GM18951 (cell line): ENCODE results near the gene TATDN3.

Experiments used
- POLR2A ChIP-seq: IDR thresholded peaks from 4 replicates; pipeline ENCODE4 v1.6.1; 2011; ENCODE audit warnings: mild to moderate bottlenecking; ENCODE audit not compliant: insufficient read length, insufficient read depth; ENCODE audit errors: extremely low read depth
- in situ Hi-C: fragments of 300-500 bp; cut with MboI; formaldehyde crosslinking; loops from one replicate; pipeline ENCODE4 v1.12.0; 2022; ENCODE audit warnings: low sequenced_read_pairs, mixed read lengths, inconsistent platforms; ENCODE audit not compliant: unreplicated experiment

Gene TATDN3

GRCh38 chr1:212769459-212770167, 22.1 kb upstream of the TATDN3 start:
- in situ Hi-C loops = loop anchor here (10.0 kb wide), 1 partner anchor 95 kb away; no protein-coding TSS in a partner anchor
- TF ChIP-seq POLR2A = no peak

GRCh38 chr1:212771341-212771740, 20.4 kb upstream of the TATDN3 start:
- in situ Hi-C loops = loop anchor here (10.0 kb wide), 1 partner anchor 97 kb away; no protein-coding TSS in a partner anchor
- no peak for TF ChIP-seq POLR2A

GRCh38 chr1:212773011-212773410, 18.7 kb upstream of the TATDN3 start:
- no peak for TF ChIP-seq POLR2A
- in situ Hi-C loops = loop anchor here (10.0 kb wide), 1 partner anchor 98 kb away; no protein-coding TSS in a partner anchor

- in situ Hi-C loops = loop anchor here (10.0 kb wide), 1 partner anchor 100 kb away; no protein-coding TSS in a partner anchor
Measured at GRCh38 chr1:212774584-212774983, 17.1 kb upstream of the TATDN3 start.

GRCh38 chr1:212775241-212775640, 16.5 kb upstream of the TATDN3 start:
- in situ Hi-C loops = loop anchor here (10.0 kb wide), 1 partner anchor 100 kb away; no protein-coding TSS in a partner anchor
- TF ChIP-seq POLR2A = no peak

More at GRCh38 chr1:212774584-212774983, 17.1 kb upstream of the TATDN3 start:
- TF ChIP-seq POLR2A = no peak

GRCh38 chr1:212777151-212777550, 14.5 kb upstream of the TATDN3 start:
- TF ChIP-seq POLR2A = no peak
- in situ Hi-C loops = loop anchor here (10.0 kb wide), 1 partner anchor 102 kb away; no protein-coding TSS in a partner anchor

GRCh38 chr1:212779086-212779485, 12.6 kb upstream of the TATDN3 start:
- in situ Hi-C loops = loop anchor here (10.0 kb wide), 1 partner anchor 104 kb away; no protein-coding TSS in a partner anchor

- no peak for TF ChIP-seq POLR2A
- in situ Hi-C loops = loop anchor here (10.0 kb wide), 1 partner anchor 306 kb away; no protein-coding TSS in a partner anchor
Measured at GRCh38 chr1:212780759-212781158, 10.9 kb upstream of the TATDN3 start.

- no peak for TF ChIP-seq POLR2A
- in situ Hi-C loops = loop anchor here (10.0 kb wide), 1 partner anchor 306 kb away; no protein-coding TSS in a partner anchor
Measured at GRCh38 chr1:212781225-212781624, 10.5 kb upstream of the TATDN3 start.

- no peak for TF ChIP-seq POLR2A
- in situ Hi-C loops = loop anchor here (10.0 kb wide), 1 partner anchor 308 kb away; no protein-coding TSS in a partner anchor
Measured at GRCh38 chr1:212782422-212783154, 9.1 kb upstream of the TATDN3 start.

- in situ Hi-C loops = loop anchor here (10.0 kb wide), 1 partner anchor 309 kb away; no protein-coding TSS in a partner anchor
Measured at GRCh38 chr1:212783976-212784375, 7.7 kb upstream of the TATDN3 start.

GRCh38 chr1:212785871-212786270, 5.8 kb upstream of the TATDN3 start:
- in situ Hi-C loops = loop anchor here (10.0 kb wide), 1 partner anchor 311 kb away; no protein-coding TSS in a partner anchor
- no peak for TF ChIP-seq POLR2A

More at GRCh38 chr1:212783976-212784375, 7.7 kb upstream of the TATDN3 start:
- TF ChIP-seq POLR2A = no peak

GRCh38 chr1:212791261-212791675, 426 bp upstream of the TATDN3 start:
- TF ChIP-seq POLR2A = no peak
- in situ Hi-C loops = no loop called here
